Measurements from ENCODE around the gene JUND. TPM values are rescaled to one million over a fixed set of nuclear protein-coding genes. Genes with fewer than 3 reads are reported as not detected.

JUND gene
- total RNA-seq, 1 donor from 2014 or later = 168 TPM

DNA sequence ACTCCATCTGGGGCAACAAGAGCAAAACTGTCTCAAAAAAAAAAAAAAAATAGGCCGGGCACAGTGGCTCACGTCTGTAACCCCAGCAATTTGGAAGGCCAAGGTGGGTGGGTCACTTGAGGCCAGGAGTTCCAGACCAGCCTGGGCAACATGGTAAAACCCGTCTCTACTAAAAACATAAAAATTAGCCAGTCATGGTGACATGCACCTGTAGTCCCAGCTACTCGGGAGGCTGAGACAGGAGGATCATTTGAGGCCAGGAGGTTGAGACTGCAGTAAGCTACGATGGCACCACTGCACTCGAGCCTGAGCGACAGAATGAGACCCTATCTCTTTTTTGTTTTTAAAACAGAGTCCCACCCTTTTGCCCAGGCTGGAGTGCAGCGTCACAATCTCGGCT lies 11.1 kb downstream of the JUND start:
- TF ChIP-seq, protein P1, sequence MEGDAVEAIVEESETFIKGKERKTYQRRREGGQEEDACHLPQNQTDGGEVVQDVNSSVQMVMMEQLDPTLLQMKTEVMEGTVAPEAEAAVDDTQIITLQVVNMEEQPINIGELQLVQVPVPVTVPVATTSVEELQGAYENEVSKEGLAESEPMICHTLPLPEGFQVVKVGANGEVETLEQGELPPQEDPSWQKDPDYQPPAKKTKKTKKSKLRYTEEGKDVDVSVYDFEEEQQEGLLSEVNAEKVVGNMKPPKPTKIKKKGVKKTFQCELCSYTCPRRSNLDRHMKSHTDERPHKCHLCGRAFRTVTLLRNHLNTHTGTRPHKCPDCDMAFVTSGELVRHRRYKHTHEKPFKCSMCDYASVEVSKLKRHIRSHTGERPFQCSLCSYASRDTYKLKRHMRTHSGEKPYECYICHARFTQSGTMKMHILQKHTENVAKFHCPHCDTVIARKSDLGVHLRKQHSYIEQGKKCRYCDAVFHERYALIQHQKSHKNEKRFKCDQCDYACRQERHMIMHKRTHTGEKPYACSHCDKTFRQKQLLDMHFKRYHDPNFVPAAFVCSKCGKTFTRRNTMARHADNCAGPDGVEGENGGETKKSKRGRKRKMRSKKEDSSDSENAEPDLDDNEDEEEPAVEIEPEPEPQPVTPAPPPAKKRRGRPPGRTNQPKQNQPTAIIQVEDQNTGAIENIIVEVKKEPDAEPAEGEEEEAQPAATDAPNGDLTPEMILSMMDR (IDR thresholded peaks at IDR 0.05; ENCODE audit: unreplicated experiment) = no peak
- Mint-ChIP-seq H3K36me3 (ENCODE audit: insufficient read depth) (peaks cover 12% of the 10 kb centered on the region), H3K27me3 (no peaks in the 10 kb centered on the region)

DNA sequence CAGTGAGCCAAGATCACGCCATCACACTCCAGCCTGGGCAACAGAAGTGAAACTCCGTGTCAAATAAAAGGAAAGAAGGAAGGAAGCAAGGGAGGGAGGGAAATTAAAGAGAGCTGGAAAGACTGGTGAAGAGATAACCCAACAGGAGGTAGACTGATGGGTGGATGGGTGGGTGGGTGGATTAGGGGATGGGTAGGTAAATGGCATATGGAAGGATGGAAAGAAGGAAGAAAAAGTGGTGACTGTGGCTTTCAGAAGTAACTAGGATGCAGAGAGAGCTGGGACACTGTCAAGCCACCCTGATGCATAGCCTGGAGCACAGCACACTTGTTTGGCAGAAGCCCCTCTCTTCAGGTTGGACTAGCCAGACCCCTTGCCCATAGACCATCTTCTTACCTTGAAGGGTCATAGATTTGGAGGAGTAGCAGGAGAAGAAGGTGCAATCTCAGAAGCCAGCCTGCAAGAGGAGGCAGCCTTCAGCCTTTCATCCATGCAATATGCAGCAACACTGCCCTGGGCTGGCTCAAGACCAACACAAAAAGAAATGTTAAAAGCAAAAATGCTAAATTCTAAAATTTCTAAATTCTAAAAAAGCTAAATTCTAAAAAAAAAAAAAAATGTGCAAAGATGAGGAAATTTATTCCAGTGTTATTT lies 12.2 kb downstream of the JUND start:
- Mint-ChIP-seq H3K27ac (peak overlapping the region; percentile 64), H3K4me3 (ENCODE audit: low read depth) (no peak overlapping the region), H3K9me3 (ENCODE audit: low read depth) (no peaks in the 10 kb centered on the region), H3K4me1 (ENCODE audit: low read depth) (no peaks in the 10 kb centered on the region), H3K27me3 (no peaks in the 10 kb centered on the region), H3K36me3 (ENCODE audit: insufficient read depth) (peaks cover 14% of the 10 kb centered on the region)
- DNase-seq (ENCODE audit: low spot score, unreplicated experiment) = no peak
- TF ChIP-seq, protein P1 (IDR thresholded peaks at IDR 0.05; ENCODE audit: unreplicated experiment) = no peak

More for the DNA sequence above, 11.1 kb downstream of the JUND start:
- DNase-seq (ENCODE audit: low spot score, unreplicated experiment) = no peak
- Mint-ChIP-seq H3K27ac (no peak overlapping the region), H3K9me3 (ENCODE audit: low read depth) (no peaks in the 10 kb centered on the region), H3K4me3 (ENCODE audit: low read depth) (no peak overlapping the region), H3K4me1 (ENCODE audit: low read depth) (no peaks in the 10 kb centered on the region)

DNA sequence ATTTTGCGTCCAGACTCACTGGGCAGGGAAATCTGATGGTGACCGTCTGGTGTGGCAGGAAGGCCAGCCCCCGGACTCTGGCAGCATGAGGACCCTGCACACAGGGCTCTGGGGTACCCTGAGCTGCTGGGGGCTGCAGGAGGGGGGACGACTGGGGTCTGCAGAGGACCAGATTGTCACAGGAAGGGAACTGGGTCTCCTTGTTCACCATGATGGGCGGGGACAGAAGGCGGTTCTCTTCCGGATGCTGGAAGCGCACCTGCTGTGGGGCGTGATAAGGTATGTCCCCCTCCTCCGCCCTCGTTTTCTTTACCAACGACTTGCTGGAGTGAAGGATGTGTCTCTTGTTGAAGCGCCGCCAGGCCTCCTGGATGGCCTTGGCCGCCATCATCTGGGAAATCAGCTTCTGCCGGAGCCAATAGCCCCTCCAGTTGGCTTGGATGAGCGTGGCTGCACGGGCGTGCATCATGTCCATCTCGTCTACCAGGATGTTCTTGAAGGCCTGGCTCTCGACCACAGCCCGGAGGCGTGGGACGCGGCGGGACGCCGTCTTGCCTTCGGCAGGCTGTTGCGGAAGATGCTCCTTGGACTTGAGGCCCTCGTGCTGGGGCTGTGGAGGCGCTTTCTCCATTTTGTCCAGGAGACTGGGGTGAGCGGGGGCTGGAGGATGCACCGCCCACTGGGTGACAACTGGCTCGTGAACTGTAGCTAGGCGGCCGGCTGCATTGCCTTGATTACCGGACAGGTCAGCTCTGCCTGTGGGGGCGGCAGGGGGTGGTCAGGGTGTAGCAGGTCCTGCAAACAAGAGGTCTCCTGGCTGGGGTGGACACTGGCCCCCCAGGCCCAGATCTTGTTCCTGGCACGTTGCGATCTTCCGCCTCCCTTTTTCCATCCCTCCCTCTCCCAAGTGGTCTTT lies 14.4 kb downstream of the JUND start:
- H3K9me3 Mint-ChIP-seq (ENCODE audit: low read depth) = no peaks in the 10 kb centered on the region
- no peaks in the 10 kb centered on the region for H3K27me3 Mint-ChIP-seq
- peaks cover 14% of the 10 kb centered on the region for H3K36me3 Mint-ChIP-seq (ENCODE audit: insufficient read depth)
- TF ChIP-seq, protein P1 (IDR thresholded peaks at IDR 0.05; ENCODE audit: unreplicated experiment) = no peak
- no peak for DNase-seq (ENCODE audit: low spot score, unreplicated experiment)
- H3K4me3 Mint-ChIP-seq (ENCODE audit: low read depth) = no peak overlapping the region
- H3K27ac Mint-ChIP-seq = no peak overlapping the region
- H3K4me1 Mint-ChIP-seq (ENCODE audit: low read depth) = no peaks in the 10 kb centered on the region

DNA sequence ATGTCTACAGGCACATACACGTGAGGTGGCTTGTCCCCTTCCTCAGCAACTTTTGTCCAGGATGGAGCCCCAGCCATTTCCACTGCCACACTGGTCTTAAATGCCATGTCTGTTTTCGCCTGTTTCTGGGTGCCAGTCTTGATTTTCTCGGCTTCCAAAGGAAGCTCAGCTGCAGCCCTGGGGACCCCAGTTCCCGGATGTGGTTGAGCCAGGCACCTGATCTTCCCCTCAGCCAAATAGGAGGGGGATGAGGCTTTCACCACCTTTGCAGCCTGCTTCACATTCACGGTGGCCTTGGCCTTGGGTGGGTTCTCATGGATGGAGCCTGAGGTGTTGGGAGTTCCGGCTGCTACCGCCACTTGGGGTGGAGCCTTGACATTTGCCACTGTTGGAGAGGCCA lies 15.8 kb downstream of the JUND start:
- Mint-ChIP-seq H3K9me3 (ENCODE audit: low read depth) (no peaks in the 10 kb centered on the region), H3K27ac (no peak overlapping the region), H3K27me3 (no peaks in the 10 kb centered on the region), H3K4me1 (ENCODE audit: low read depth) (no peaks in the 10 kb centered on the region), H3K4me3 (ENCODE audit: low read depth) (no peak overlapping the region), H3K36me3 (ENCODE audit: insufficient read depth) (peaks cover 14% of the 10 kb centered on the region)
- TF ChIP-seq, protein P1 (IDR thresholded peaks at IDR 0.05; ENCODE audit: unreplicated experiment) = no peak
- no peak for DNase-seq (ENCODE audit: low spot score, unreplicated experiment)

DNA sequence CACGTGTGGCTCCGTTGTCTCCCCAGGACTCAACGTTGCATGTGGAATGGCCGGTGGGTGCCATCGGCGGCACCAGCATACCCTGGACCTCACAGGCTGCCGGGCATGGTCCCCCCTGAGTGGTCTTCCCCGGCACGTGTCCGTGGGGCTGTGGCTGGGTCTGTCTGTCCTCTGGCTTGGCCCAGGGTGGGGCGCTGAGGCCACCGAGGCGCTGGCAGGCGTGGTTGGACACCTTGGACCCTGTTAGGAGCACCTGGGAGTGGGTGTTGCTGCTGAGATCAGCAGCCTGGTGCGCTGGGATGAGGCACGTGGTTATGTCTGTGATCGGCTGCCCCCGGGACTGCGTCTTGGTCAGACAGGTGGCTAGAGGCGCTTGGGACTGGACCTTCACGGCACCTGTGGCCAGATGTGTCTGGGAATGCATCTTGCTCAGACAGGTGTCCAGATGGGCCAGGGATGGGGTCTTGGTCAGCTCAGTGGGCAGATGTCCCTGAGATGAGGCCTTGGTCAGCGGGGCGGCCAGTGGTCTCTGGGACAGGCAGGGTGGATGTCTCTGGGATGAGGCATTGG lies 16.4 kb downstream of the JUND start:
- Mint-ChIP-seq H3K36me3 (ENCODE audit: insufficient read depth) (peaks cover 14% of the 10 kb centered on the region), H3K4me1 (ENCODE audit: low read depth) (no peaks in the 10 kb centered on the region), H3K27me3 (no peaks in the 10 kb centered on the region), H3K9me3 (ENCODE audit: low read depth) (no peaks in the 10 kb centered on the region), H3K4me3 (ENCODE audit: low read depth) (no peak overlapping the region), H3K27ac (no peak overlapping the region)
- DNase-seq (ENCODE audit: low spot score, unreplicated experiment) = no peak
- TF ChIP-seq, protein P1 (IDR thresholded peaks at IDR 0.05; ENCODE audit: unreplicated experiment) = no peak
